ENCODE results near the gene SH3BGRL3.
"Not testable (repeated sequence)": the region's sequence is repeated elsewhere in the genome, so short reads cannot be mapped to it uniquely, and the experiment has no call there.

The SH3BGRL3 gene

DNA sequence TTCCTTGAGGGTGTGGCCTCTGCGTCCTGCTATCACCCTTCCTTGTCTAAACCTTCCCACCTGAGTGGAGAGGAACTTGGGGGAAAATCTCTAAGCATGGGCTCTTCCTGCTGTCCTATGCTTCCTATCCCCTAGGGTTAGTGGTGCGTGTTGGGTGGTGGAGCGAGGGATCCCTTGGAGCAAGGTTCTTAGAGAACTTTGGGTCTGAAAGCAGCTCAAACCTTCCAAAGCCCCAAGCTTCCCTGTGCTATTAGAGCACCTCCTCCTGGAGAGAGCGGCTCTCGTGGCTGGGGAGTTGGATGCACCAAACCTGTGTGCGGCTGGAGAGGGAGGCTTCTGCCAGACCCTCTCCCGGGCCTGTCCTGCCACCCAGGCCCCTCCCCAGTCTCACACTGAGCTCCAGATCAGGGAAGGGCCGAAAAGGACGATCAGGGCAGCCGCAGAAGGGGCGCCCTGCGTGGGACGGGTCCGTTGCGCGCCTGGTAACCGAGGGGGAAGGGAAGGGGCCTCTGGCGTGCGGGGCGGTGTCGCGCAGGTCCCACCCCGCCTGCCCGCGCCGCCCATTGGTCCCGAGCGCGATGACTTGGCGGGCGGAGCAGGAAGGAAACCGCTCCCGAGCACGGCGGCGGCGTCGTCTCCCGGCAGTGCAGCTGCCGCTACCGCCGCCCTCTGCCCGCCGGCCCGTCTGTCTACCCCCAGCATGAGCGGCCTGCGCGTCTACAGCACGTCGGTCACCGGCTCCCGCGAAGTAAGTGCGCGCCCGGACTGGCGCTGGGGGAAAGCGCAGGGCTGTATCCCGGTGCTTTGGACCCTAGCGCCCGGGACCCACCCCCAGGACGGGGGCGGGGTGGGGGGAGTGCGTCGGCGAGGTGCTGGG is at the start of gene SH3BGRL3:
TSS of gene SH3BGRL3 (plus strand) at position 631 of the 877 bp plus-strand sequence. CDS start at position 701, 70 bp downstream.
- DNase-seq (ENCODE audit: low spot score), result peak; percentile 92

DNA sequence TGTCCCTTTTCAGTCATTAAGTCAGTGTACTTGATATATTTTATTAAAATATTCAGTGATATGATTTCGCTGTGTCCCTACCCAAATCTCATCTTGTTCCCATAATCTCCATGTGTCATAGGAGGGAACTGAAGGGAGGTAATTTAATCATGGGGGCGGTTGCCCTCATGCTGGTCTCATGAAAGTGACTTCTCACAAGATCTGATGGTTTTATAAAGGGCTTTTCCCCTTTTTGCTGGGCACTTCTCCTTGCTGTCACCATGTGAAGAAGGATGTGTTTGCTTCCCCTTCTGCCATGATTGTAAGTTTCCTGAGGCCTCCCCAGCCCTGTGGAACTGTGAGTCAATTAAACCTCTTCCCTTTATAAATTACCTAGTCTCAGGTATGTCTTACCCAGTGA is 49.2 kb upstream of the SH3BGRL3 start:
- DNase-seq (ENCODE audit: low spot score), result not testable (repeated sequence)

DNA sequence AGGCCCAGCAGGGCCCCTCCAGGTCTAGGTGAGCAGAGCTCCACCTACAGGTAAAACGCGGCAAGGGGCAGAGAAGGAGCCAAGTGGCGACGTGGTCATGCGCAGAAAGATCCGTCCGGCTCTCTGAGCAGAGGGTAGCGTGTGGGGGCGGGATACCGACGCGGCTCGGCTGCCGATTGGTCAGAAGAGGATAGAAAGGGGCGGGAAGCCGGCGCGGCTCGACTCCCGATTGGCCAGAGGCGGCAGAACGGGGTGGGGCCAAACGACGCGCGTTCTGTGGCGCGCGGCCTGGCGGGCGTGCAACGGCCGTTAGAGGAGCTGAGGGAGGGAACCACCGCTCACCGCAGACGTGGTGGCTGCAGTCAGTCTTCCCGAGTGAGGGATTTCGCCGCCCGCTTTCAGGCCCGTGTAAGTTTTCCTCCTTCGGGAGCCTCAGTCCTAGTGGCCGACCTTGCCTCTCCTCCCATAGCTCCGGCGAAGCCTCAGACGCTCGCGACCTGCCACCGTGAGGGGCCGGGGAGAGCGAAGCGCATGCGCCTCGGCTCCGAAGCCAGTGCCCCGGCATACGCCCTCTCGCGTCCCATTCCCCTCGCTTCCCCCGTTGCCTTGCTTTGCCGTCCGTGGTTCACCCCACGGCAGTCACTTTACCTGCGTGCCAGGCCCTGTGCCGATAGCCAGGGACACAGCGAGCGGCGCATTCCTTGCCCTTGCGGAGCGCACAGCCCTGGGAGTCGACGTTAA is 45.8 kb upstream of the SH3BGRL3 start, which contains the start of gene CEP85:
TSS of gene CEP85 (plus strand) at position 298 of the 741 bp plus-strand sequence. CDS start 5,584 bp downstream, outside the sequence.
- DNase-seq (ENCODE audit: low spot score), result peak; percentile 100

DNA sequence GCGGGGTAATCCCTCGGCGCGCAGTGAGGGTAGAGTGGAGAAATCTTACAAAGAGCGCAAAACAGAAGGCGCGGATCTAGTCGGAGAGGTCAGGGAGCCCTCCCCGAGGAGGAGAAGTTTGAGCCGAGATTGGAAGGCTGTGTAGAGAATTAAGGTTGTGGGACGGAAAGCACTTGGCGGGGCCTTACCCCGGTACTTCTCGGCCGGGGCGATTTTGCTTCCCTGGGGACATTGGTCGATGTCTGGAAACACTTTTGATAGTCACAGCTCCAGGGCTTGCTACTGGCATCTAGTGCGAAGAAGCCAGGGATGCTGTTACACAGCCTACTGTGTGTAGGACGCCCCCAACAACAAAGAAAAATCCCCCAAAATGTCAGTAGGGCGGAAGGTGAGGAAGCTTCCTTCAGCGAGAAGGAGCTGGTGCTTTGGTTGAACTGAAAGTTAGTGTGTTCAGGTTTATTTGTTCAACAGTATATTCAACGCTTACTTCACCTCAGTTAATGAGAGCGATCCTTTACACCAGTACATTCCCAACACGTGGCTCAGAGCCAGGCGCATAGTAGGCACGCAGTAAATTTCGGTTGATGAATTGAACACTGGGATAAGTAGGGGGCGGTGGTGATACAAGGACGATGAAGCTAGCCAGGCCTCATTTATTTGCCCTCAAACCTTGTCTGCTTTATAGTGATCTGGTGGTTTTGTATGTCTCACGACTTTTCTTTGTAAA is 45.1 kb upstream of the SH3BGRL3 start:
- DNase-seq (ENCODE audit: low spot score), result no peak

DNA sequence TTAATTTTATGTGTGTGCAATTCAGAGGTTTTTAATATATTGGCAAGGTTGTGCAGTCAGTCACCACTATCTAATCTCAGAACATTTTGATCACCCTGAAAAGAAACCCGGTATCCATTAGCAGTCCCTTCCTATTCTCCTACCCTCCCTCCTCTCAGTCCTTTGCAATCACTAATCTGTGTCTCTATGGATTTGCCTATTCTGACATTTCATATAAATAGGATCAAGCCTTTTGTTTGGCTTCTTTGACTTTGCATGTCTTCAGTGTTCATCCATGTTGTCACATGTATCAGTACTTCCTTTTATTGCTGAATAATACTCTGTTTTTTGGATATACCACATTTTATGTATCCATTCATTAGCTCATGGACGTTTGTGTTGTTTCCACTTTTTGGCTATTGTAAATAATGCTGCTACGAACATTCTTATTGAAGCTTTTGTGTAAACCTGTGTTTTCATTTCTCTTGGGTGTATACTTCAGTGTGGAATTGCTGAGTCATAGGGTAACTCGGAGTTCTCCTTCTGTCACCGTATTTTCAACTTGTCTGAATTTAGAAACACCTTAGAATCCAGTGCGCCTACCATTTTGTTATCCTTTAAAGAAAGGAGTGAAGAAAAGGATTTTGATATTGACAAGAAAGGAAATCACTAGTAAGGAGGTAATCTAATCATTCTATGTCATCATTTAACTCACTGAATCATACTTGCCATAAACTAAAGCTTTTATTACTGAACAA is 42.5 kb upstream of the SH3BGRL3 start:
- no peak for DNase-seq (ENCODE audit: low spot score)

DNA sequence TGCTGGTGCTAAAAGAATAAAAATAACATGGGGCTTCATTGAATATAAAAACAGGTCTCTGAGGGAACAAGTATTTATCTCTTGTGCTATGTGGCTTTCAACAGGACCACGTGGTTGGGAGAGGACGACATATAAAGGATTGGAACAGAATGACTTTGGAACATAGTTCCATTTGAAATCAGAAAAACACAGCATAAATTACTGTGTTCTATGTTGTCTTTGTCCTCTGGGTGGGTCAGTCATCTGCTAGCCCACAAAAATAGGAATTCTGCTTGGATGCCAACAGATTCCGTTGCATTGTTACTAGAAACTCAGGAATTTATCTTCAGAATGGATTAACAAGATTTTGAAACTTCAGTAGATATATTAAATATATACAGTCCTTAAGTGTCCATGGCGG is 40.0 kb upstream of the SH3BGRL3 start:
- DNase-seq (ENCODE audit: low spot score), result no peak

DNA sequence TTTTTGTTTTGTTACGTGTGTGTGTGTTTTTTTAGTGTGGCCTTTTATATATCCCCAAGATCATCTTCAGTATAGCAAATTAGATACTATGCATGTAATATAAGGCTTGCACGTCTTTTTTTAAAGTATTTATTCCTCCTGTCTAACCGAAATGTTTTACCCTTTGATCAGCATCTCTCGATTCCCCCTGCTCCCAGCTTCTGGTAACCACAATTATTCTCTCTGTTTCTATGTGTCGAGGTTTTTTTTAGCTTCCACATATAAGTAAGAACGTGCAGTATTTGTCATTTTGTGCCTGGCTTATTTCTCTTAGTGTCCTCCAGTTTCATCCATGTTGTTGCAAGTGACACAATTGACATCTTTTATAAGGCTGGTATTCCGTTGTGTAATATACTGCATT is 27.2 kb upstream of the SH3BGRL3 start:
- no peak for DNase-seq (ENCODE audit: low spot score)

DNA sequence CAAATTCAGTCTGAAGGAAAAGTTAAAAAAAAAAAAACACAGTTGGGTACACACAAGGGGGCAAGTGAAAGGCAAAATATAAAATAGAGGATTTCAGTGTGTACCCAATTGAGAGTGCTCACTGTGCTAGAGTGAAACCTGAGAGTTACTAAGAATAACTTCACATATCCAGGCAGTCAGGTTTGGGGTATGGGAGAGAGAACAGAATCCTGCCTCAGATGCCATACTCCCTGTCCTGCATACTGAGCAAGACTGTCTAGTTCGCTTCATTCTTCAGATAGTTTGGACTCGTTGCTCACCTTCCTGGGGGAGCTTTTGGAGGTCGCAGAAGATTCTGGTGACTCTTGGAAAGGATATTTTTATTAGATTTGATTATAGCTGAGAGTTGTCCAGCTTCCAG is 25.5 kb upstream of the SH3BGRL3 start:
- DNase-seq (ENCODE audit: low spot score), result no peak

DNA sequence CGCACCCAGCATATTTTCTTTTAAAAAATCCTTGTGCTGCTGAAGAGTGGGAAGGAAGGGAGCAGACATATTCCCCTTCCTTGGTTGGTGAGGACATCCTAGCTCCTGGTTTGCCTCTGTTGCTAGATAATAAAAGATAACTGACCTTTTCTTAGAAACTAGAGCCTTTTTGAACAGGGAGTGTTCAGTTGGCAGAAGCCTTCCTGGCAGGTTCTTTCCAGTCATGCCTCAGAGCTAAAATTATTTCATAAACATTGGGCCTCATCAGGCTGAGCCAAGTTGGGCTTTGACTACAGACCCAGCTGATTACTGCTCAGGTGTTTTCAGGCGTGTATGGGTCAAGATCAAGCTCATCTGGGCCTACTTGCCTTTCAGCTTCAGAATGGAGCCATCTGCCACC is 22.7 kb upstream of the SH3BGRL3 start:
- DNase-seq (ENCODE audit: low spot score), result no peak

DNA sequence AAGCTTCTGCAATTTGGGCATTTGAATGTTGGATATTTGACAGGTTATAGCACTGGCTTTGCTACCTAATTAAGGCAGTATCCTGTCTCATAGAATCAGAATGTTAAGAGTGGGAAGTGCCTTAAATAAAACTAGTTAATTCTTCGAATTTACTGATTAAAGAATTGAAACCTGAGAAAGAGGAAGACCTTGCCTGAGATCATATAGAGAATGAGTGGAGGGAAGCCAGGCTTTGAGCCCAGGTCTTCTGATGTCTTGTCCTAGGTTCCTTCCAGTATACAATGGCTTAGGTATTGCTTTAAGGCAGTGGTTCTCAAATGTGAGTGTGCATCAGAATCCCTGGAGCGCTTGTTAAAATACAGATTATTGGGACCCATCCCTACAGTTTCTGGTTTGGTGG is 20.9 kb upstream of the SH3BGRL3 start:
- no peak for DNase-seq (ENCODE audit: low spot score)

DNA sequence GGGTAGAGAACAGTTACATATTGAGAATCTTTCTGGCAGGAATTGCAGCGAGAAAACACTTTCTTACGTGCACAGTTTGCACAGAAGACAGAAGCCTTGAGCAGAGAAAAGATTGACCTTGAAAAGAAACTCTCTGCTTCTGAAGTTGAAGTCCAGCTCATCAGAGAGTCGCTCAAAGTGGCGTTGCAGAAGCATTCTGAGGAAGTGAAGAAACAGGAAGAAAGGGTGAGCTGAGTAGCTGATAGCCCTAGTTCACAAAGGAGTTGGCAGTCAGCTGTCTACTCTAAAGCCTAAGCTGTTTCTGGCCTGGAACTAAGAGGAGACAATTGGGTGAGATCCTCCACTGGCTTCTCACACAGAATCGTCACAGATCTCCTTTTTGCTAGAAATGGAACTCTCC is 20.3 kb upstream of the SH3BGRL3 start:
- no peak for DNase-seq (ENCODE audit: low spot score)

DNA sequence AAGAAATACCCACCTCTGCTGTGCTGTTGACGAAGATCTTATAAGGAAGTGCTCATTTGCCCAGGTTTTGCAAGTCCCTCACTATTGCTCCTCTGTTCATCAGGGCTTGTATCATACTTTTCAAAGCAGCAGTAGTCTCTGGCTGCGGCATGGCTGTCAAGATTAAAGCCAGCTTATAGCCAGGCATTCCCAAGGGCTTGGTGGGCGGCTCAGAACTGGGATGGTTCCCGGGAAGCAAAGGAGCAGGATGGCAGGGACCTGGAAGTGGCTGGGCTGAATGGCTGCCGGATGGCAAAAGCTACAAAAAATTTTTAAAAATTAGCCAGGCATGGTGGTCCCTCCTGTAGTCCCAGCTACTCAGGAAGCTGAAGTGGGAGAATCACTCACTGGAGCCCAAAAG is 16.7 kb upstream of the SH3BGRL3 start:
- no peak for DNase-seq (ENCODE audit: low spot score)

DNA sequence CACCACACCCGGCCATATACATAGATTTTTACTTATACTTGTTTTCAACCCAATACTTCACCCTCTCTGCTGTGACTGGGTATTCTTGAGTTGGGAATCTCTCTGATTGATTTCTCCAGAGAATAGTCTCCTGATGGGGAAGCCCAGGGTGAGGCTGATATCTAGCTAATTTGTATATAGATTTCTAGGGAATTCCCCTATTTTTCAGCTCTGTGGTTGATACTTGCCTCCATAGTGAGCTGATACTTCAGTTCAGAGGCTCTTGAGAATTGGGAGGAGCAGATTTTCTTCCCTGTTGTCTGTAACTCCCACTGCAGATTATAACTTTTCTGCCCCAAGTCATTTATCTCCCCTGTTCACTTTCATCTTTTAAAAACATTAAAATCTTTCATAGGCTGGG is 14.5 kb upstream of the SH3BGRL3 start:
- DNase-seq (ENCODE audit: low spot score), result no peak

DNA sequence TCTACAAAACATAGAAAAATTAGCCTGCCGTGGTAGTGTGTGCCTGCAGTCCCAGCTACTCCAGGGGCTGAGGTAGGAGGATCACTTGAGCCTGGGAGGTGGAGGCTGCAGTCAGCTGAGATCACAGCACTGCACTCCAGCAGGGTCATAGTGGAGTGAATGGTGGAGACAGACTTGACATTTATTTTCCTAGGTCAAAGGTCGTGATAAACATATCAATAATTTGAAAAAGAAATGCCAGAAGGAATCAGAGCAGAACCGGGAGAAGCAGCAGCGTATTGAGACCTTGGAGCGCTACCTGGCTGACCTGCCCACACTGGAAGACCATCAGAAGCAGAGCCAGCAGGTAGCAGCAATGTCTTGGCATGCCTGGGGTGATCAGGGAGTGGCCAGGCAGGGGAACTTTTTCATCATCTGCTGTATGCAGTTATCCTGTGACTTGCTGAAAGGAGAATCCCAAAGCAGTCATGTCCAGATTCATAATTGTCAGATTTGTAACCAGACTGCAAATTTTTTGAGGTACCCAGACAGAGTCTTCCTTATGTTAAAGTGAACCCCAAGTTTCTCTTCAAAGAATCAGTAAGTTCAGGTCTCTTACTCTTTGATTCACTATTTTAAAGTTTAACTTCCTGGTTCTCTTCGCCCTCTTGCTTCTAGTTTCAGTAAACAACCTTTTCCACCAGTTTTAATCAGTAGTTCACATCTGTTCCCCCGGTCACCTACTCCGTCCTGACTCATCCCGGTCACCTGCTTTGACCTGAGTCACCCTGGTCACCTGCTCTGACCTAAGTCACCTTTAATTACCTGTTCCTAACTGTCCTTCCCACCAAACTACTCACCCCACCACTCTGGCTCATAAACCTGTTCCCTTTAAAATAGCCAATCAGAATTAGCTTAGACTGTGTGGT is 11.3 kb upstream of the SH3BGRL3 start:
- no peak for DNase-seq (ENCODE audit: low spot score)

DNA sequence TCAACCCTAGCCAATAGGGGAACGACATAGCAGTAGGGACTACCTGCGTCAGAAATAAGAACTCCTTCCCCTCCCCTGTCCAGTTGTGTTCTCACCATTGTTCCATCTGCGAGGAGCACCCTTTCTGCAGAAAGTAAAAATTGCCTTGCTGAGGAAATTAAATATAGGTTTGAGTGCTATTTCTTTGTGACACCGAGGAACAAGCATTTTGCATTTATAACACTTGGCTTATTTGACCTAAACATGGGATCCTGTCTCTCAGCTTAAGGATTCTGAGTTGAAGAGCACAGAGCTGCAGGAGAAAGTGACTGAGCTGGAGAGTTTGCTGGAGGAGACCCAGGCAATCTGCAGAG is 10.7 kb upstream of the SH3BGRL3 start:
- no peak for DNase-seq (ENCODE audit: low spot score)

DNA sequence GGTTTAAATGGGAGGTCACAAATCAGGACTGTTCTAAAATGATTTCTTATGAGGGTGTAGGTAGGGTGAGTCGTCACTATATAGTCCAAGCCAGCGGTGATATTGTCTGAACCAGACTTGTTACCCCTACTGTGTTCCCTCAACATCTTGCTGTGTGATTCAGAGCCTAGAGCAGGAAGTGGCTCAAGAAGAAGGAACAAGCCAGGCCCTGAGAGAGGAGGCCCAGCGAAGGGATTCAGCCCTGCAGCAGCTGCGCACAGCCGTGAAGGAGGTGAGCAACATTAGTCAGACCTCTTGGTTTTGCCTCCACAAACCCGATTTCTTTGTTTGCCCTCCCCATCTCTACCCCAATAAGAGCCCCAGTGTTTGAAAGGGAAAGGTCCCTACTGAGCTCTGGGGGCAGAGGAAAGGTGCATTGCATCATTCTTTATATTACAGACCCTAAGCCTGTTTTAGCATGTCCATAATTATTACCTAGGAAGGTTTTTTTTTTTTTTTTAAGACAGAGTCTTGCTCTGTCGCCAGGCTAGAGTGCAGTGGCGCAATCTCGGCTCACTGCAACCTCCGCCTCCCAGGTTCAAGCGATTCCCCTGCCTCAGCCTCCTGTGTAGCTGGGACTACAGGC is 5.0 kb upstream of the SH3BGRL3 start:
- no peak for DNase-seq (ENCODE audit: low spot score)

DNA sequence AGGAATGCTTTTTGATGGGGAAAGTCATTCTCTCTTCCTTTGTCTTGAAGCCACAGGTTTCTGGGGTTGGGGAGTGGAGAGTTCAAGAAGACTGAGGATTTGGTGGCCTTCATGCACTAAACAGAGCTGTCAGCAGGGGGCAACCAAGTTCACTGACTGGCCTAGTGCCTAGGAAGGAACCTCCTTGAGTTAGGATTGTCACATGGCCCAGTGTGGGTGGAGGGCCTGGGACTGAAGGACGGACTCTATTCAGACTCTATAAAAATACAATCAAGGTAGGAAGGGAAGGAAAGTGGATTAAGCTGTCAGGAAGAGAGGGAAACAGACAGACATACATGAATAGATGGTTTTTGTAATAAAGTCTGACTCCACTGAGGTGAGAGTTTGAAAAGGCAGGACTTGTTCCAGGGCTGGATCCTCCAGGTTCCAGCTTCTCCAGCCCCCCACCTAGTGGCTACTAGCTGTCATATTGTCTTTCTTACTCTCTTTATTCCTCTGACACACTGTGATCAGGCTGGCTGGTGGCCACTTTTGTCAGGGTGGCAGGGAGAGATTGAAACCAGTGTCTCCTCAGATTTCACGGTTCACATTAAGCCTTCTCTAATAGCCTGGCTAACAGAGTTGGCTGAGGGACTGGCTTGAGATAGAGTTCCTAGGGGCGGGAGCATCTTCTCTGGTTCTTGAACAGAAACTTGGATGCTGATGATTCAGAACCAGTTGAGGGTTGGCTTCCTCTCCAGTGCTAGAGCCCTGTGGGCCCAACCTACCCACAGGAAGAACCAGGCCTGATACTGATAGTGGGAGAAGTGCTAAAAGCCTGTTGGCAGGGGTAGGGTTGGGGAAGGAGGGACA is 4.1 kb upstream of the SH3BGRL3 start:
- peak; percentile 83 for DNase-seq (ENCODE audit: low spot score)

DNA sequence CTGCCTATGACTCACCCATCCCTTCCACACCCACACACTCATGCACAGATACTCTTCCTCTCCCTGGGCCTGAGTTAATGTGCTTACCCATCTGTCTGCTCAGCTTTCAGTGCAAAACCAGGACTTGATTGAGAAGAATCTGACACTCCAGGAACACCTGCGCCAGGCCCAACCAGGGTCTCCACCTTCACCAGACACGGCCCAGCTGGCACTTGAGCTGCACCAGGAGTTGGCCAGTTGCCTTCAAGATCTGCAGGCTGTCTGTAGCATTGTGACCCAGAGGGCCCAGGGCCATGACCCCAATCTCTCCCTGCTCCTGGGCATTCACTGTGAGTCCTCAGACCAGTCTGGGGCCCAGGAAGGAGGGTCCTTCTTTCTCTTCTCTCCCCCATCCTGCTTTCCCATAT is 3.5 kb upstream of the SH3BGRL3 start:
- DNase-seq (ENCODE audit: low spot score), result no peak

DNA sequence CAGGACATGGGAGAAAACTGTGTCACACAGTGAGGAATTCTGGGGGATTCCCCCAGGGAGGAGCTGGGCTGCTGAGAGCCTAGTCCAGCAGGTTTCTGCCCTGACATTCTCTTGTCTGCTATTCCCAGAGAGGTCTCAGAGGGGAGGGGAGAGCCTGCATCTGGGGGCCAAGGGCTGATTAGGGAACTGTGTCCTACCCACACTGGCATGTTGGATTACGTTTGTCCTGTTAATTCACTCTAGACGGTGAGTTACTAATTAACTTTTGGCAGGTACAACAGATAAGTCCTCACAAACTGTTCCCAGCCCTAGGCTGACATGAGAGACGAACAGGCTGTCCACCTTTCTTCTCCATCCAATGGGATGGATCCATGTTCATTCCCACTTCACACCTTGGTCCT is 2.6 kb upstream of the SH3BGRL3 start:
- no peak for DNase-seq (ENCODE audit: low spot score)

Measured in AG08396 (cell line).